ENCODE data around the gene GTF2F1.
"Not testable (repeated sequence)": the region's sequence is repeated elsewhere in the genome, so short reads cannot be mapped to it uniquely, and the experiment has no call there.

The GTF2F1 gene, protein sequence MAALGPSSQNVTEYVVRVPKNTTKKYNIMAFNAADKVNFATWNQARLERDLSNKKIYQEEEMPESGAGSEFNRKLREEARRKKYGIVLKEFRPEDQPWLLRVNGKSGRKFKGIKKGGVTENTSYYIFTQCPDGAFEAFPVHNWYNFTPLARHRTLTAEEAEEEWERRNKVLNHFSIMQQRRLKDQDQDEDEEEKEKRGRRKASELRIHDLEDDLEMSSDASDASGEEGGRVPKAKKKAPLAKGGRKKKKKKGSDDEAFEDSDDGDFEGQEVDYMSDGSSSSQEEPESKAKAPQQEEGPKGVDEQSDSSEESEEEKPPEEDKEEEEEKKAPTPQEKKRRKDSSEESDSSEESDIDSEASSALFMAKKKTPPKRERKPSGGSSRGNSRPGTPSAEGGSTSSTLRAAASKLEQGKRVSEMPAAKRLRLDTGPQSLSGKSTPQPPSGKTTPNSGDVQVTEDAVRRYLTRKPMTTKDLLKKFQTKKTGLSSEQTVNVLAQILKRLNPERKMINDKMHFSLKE

DNA sequence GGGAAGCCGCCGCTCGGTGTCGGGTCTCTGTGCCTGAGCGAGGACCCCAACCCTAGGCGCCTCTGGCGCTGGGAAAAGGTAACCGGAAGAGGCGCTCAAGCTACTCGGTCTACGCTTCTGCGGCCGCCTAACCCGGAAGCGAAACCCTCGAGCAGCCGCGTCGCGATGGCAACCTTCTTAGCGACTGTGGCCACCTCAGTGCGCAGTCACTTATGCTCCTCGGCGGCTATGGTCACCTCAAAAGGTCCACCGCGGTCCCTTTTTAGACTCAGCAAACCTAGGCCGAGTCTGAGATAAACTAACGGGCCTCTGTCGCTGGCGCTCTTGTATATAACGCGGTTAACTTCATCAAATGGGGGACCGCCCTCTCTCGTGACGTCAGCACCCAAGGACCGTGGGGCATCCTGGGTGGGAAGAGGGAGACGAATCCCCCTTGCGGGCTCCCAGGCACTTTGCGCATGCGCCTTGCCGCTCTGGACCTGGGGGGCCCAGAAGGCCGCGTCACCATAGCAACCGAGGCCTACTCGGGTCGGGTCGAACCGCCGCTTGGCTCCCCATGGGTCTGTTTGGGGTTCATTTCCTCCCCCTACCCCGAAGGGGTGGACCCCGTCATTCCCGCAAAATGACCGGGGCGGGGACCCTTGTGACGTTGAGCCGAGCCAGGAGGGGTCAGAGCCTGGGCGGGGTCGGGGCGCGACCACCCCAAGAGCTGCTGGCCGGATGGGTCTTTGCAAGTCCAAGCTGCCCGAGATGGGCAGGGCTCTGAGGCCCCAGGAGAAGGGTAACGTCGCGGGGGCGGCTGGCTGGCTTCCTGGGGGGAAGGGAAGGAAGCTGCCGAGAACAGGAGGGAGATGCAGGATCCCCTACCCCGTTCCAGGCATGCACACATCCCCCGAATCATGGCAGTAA is at the start of gene GTF2F1:
Gene GTF2F1 (minus strand): TSS at position 91 of the 909 bp plus-strand sequence. CDS start 169 bp downstream, outside the sequence.
- DNase-seq: peak; percentile 91

DNA sequence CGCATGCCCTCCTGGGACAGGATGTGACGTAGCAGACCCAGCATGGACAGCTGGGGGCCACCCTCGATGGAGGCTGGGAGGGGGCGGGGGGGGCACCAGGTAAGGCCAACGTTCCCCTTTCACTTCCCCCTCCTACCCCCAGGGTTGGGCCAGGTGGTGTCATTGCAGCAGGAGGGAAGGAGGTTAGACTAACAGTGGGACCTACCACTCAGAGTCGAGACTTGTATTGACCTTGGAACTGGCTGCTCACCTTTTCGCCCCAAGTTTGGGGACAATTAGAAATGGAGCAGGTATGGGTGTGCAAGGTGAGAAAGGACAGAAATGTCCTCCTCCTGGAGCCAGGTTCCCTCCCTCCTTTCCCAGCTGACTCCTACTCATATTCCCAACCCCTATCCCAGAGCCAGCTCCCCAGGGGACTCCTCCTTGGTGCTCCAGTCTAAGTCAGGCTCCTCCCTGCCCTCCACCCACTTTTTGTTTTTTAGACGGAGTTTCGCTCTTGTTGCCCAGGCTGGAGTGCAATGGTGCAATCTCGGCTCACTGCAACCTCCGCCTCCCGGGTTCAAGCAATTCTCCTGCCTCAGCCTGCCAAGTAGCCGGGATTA is 49.2 kb upstream of the GTF2F1 start:
- no peak for DNase-seq

DNA sequence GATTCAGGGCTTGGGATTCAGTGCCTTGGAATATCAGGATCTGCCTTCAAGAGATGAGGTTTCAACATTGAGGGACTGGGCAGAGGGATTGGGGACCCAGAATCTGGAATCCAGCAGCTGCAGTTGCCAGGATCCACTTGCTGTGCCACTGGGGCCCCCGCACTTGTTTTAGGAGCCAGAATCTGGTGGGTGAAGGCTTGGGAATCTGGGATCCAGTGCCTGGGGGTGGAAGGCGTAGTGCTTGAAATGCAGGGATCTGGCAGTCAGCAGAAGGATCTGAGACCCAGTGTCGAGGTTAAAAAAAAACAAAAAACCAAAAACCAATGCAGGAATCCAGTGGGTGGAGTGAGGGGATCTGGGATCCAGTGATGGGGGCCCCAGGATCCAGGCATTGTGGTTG is 47.9 kb upstream of the GTF2F1 start:
- no peak for DNase-seq

DNA sequence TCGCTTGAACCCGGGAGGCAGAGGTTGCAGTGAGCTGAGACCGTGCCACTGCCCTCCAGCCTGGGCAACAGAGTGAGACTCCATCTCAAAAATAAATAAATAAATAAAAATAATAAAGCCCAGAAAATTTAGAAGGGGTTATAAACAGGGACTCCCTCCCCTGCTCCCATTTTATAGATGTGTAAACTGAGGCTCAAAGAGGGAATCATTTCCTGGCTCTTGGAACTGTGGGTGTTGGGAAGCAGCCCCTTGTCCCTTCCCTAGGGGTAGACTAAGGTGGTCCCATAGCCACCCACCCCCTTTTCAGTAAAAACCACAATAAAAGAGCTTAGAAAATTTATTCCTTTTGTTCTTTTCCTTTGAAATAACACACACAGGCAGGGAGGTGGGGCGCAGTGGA is 46.8 kb upstream of the GTF2F1 start:
- DNase-seq: no peak

DNA sequence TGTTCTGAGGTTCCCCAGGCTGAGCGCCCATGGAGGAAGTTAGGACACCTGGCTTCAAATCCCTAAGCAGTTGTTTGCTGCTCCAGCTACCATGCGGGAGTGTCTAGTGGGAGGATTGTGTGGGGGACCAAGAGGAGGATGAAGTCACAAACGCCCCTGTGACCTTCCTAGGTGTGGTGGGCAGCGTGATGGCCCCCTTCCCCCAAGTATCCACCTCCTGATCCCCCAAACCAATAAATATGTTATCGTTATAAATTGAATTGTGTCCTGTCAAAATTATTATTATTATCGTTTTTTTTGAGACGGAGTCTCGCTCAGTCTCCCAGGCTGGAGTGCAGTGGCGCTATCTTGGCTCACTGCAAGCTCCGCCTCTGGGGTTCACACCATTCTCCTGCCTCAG is 40.7 kb upstream of the GTF2F1 start, which contains the start of gene SLC25A41:
Gene SLC25A41 (minus strand): TSS at position 101 of the 400 bp plus-strand sequence. CDS start 70 bp downstream, at position 31.
- DNase-seq: no peak

DNA sequence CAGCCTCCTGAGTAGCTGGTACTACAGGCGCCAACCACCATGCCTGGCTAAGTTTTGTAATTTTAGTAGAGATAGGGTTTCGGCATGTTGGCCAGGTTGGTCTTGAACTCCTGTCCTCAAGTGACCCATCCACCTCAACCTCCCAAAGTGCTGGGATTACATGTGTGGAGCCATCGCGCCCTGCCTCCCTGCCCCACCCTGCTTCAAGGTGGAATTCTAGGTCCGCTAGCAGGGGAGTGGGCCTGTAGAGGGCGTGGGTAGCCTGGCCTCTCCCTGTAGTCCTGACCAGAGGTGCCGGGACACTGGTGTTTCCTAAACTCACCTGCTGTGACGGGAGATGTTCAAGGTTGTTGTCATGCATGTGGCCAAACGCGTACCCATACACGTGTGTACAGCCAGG is 40.2 kb upstream of the GTF2F1 start:
- no peak for DNase-seq

DNA sequence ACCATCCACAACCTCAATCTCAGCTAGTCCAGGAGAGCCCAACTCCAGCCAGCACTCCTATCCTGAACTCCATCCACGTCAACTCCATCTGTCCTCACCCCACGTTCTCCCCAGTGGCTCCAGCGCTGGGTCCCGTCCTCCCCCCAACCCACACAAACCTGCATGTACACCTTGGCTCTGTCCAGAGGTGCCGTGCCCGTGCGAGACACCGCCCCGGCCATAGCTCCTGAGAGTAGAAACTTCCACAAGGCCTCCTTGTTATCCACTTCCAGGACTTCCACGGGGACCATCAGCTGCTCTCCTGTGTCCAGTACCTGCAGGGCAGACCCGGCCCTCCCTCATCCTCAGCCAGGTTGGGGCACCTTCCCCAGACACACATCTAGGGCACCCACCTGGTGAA is 38.9 kb upstream of the GTF2F1 start:
- DNase-seq: no peak

DNA sequence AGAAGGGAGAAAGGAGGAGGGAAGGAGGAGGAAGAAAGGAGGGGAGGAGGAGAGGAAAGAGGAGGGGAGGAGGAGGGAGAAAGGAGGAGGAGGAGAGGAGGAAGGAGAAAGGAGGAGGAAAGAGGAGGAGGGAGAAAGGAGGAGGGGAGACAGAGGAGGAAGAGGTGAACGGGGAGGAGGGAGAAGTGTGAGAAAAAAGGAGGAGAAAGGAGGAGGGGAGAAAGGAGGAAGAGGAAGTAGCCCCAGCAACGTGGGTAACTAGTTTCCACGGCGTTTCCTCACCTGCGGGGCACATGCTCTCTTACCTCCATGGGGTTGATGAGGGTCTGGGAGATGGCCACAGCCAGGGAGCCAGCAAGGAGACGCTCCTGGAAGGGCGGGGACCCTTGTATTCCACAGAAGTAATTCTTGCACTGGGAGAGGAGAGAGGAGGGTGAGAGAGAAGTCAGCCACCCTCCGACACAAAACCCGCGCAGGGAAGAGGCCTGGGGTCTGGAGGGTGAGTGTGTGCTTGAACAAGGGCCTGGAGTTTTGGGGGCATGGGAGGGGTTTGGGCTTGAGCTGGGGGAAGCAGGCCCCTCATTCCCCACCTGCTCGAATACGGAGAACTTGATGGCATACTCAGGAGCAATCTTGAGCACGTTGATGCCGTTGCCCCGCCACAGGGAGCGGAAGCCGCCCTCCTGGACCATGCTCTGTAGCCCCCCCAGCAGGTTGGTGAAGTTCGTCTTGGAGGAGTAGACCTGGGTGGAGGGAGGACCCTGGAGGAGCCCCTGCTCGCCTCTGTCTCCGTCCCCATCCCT is 36.7 kb upstream of the GTF2F1 start:
- no peak for DNase-seq

DNA sequence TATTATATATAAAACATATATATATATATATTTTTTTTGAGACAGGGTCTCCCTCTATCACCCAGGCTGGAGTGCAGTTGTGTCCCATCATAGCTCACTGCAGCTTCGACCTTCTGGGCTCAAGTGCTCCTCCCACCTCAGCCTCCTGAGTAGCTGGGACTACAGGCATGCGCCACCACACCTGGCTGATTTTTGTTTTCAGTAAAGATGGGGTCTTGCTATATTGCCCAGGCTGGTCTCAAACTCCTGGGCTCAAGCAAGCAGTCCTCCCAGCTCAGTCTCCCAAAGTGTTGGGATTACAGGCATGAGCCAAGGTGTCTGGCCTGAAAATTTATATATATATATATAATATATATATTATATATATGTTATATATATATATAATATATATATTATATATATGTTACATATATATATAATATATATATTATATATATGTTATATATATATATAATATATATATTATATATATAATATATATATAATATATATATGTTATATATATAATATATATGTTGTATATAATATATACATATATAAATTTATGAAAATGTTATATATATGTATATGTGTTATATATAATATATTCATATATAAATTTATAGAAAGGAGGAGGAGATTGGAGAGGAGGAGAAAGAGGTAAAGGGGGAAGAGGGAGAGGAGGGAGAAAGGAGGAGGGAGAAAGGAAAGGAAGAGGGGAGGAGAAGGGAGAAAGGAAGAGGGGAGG is 35.9 kb upstream of the GTF2F1 start:
- DNase-seq: not testable (repeated sequence)

DNA sequence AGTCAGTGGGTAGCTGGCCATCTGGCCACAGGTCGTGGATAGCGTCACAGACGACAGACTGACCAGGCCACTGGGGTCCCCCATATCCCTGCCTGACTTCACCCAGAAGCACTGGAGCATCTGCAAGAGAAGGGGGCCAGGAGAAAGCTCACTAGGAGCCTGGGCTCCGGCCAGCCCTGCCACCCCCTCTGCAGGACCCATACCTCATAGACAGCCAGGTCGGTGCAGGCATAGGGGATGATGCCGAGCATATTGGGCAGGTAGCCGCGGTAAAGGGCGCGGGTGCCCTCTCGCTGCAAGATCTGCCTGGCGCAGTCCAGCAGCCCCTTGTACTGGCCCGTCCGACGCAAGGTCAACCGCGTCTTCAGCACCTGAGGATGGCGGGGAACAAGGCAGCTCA is 34.2 kb upstream of the GTF2F1 start:
- DNase-seq: no peak

DNA sequence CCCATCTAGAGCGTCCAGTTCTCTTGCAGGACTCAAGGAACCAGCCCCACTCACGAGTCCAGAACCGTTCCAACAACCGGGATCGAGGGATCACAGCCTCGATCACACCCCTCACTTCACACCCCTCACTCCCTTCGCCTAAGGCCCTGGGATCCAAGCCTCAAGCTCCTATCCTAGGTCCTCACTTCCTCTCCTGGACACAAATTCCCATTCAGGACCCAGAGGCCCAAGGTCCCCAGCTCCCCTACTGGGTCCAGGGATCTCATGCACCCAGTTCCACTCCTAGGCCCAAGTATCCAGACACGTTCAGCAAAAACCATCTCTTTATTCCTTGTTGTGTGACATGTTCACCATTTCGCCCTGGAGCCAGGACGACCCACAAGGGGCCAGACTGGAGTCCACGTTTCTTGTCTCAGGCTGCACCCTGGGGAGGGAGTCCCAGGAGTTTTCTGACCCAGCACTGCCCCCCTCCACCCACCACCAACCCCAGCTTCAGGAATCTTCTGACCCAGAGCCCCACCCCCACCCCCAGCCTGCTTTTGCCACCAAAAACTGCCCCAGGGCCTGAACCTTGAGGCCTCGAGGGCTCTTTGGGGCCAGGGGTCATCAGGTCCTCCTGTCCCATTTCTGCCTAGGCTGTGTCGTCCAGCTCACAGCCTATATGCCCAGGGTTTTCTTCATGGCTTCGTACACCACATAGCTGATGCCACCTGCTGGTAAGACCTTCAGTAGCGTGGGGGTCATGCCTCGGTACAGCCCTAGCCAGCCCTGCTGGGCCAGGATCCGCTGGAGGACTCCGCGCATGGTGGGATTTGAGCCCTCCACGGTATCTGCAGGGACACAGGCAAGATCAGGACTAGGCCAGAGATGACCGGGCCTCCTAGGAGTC is 33.0 kb upstream of the GTF2F1 start:
- no peak for DNase-seq

DNA sequence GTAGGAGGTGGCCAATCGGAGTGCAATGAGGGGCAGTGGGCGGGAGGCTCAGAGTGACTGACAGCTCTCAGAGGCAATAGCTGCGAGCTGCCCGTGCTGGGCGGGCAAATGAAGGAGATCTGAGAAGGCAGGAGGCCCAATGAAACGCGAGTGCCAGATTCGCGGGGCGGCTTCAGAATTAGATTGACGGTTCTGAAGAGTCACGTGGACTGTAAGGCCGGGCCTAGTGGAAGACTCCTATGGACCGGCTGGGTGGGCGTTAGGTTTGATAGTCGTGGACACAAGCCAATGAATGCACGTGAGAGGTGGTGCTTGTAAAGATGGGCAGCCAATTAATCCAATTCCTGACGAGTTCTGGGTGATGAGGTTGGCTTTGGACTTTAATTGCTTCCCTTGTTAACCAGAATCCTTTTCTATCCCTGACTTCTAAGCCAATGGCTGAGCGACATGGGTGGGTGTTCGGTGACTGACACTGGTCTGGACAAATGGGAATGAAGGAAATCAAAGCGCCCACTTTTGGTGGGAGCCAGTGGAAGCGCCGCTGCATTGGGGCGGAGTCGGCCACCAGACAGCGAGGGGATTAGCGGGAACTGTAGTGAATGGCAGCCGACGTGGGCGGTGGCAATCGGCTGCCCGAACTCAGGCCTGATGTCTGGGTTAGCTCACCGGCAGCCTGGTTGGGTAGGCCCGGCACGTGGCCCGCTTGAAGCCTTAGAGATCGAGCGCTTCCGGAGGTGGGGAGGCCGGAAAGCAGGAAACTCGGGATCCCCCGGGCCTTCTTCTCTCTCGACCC is 32.2 kb upstream of the GTF2F1 start:
- DNase-seq: peak; percentile 100

DNA sequence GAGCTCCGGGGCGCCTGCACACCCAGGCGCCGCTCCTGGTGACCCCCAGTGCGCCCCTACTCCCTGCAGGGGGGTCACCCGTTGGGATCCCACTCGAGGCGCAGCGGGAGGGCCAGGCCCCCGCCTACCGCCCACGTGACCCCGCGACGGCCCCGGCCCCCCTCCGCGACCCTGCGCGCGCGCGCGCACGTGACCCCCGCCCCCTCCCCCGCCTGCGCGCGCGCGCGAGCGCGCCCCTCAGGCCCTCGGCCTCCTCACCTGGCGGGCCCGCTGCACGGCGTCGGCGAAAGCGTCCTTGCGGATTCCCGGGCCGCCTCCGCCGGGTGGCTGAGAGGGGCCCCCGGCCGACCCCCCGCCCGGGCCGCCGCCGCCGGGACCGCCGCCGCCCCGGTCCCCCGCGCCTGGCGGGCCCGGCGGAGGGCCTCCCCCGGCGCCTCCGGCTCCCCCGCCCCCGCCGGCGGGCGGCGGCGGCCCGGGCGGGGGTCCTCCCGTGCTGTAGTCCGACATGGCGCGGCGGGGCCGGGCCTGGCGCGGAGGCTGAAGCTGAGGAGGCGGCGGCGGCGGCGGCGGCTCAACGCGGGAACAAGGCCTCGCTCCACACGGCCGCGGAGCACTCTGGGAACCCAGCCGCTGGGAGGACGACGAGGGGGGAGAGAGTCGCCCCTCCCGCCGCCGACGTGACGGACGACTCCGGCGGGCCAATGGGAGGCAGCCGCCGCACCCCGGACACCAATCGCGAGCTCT is 31.4 kb upstream of the GTF2F1 start, which contains the start of gene KHSRP:
Gene KHSRP (minus strand): TSS at position 617 of the 744 bp plus-strand sequence. CDS start 110 bp downstream, at position 507.
- no peak for DNase-seq

DNA sequence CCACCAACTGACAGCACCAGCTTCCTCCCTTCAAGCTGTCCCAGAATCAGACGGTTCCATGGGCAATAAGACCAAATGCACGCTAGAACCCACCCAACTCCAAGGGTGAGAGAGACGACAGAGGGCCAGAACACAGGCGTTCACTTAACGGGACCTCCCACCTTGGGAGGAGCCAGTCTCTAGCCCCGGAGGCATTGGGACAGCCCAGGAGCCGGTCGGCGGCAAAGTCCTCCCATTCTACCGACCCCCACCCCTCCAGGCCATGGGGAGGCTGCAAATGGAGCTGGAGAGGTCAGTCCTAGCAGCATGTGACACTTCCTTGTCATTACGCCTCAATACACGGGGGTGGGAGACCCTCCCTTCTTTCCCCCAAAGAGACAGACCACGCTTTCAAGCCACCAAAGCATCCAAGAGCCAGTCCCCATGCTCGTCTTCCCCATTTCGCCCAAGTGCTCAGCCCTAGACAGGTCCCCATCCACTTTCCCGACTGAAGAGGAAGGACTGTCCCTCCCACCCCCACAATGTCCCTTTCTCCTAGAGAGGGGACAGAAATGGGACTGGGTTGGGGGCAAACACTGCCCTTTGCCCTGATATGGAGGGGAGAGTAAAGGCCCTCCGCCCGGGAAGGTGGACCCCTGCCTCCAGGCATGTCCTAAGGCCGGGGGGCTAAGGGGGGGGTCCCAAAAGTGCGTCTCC is 30.7 kb upstream of the GTF2F1 start:
- DNase-seq: no peak

DNA sequence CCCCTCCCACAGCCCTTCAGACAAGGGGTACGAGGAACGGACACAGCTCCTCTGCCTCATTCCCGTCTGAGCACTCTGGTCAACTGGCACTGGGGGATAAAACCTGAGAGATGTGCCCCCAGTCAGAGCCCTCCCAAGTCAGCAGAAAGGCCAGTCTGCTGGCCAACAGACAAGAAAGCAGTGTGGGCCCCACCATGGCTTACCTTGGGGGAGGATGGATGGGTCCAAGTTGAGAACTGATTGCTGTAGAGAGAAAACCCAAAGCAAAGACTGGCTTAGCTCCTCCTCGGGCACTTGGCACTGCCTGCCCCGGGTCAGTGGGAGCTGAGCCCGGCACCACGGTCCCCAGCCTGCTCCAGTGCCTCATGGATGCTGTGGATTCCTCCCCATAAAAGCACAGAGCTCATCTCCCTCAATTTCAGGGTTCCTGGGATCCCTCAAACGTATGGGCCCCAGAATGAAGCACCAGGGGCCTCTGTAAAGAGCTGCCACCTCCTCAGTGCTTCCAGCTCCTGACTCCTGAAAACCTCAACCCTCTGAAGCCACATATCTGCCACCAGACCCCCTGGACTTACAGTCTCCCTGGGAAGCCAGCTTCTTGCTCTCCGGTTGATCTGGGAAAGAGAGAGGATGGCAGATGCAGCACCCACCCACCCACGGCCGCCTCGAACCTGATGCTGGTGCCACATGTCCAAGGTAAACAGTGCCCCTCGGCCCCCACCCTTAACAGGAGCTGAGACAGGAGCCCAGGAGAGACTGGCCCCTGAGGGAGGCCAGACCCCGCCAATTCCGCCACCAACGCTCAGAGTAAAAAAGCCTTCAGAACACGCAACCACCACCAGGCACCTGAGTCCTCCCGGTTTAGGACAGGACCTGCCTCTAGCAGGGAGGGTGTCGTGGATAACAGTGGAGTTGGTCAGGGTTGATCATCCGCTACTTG is 28.4 kb upstream of the GTF2F1 start:
- no peak for DNase-seq

DNA sequence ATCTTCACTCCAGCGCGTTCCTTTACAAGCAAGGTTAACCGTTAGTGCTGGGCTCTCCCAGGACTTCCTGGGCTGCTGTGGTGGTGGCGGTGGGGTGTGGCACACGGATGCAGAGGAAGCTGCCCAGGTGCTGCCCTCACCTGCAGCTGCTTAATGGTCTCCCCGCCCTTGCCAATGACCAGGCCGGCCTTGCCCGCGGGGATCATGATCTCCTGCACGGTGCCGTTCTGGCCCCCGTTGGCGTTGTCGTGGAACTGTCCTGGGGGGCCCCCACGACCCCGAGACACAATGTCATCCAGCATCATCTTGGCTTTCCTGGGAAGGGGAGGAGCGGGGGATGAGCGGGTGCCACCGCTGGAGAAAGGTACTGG is 25.6 kb upstream of the GTF2F1 start:
- no peak for DNase-seq
